Measurements from ENCODE around the gene PDE1C.

The PDE1C gene

GRCh38 chr7:31875424-31875823 lies 194.8 kb downstream of the PDE1C start:
- no peak overlapping the region for H3K4me3 ChIP-seq (ENCODE audit: severe bottlenecking)
- TF ChIP-seq, protein P1, sequence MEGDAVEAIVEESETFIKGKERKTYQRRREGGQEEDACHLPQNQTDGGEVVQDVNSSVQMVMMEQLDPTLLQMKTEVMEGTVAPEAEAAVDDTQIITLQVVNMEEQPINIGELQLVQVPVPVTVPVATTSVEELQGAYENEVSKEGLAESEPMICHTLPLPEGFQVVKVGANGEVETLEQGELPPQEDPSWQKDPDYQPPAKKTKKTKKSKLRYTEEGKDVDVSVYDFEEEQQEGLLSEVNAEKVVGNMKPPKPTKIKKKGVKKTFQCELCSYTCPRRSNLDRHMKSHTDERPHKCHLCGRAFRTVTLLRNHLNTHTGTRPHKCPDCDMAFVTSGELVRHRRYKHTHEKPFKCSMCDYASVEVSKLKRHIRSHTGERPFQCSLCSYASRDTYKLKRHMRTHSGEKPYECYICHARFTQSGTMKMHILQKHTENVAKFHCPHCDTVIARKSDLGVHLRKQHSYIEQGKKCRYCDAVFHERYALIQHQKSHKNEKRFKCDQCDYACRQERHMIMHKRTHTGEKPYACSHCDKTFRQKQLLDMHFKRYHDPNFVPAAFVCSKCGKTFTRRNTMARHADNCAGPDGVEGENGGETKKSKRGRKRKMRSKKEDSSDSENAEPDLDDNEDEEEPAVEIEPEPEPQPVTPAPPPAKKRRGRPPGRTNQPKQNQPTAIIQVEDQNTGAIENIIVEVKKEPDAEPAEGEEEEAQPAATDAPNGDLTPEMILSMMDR (IDR thresholded peaks at IDR 0.05; ENCODE audit: poor library complexity, severe bottlenecking): no peak
- peaks cover 3% of the 10 kb centered on the region for H3K4me1 ChIP-seq (ENCODE audit: insufficient read depth, poor library complexity, severe bottlenecking)
- H3K27me3 ChIP-seq (ENCODE audit: insufficient read depth, poor library complexity, severe bottlenecking): no peaks in the 10 kb centered on the region
- H3K9me3 ChIP-seq (ENCODE audit: severe bottlenecking): no peaks in the 10 kb centered on the region
- H3K36me3 ChIP-seq (ENCODE audit: low read depth): no peaks in the 10 kb centered on the region
- H3K27ac ChIP-seq (ENCODE audit: poor library complexity, severe bottlenecking): no peak overlapping the region
- no peak for ATAC-seq (ENCODE audit: low read depth)
- DNase-seq (ENCODE audit: low spot score): no peak

DNA sequence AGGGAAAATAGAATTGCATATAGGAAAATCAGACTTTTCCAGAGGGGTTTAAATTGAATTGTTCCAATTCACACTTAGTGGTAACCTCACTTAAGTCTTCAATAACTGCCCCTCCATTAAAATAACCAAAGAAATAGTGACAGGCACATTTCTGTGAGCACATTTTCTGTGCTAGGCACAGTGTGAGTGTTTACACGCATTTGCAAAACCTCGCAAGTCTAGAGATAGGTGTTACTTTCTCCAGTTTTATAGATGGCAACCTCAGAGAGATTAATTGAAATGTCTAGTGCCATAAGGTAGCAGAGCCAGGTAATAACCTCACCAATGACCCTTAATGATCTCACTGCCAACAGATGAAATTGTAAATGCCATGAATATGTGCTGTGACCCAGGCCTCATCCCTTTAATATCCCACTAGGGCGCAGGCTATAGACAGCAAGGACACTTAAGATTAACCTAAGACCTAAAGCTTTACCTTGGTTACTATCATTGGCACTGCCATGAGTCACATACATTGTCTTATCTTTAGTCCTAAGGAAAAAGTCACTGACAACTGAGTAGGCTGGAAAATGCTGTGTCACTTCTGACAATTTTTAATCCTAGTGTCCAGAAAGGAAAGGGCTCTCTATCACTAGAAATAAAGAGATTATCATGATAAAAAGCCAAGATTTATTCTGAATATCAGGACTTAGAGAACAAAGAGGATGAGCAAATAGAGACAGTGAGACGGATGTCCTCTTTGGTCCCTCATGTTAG lies 195.4 kb downstream of the PDE1C start:
- Histone ChIP-seq H3K4me1 (ENCODE audit: insufficient read depth, poor library complexity, severe bottlenecking) (peaks cover 3% of the 10 kb centered on the region), H3K27me3 (ENCODE audit: insufficient read depth, poor library complexity, severe bottlenecking) (no peaks in the 10 kb centered on the region), H3K27ac (ENCODE audit: poor library complexity, severe bottlenecking) (no peak overlapping the region), H3K4me3 (ENCODE audit: severe bottlenecking) (no peak overlapping the region), H3K9me3 (ENCODE audit: severe bottlenecking) (no peaks in the 10 kb centered on the region), H3K36me3 (ENCODE audit: low read depth) (no peaks in the 10 kb centered on the region)
- ATAC-seq (ENCODE audit: low read depth) (no peak), DNase-seq (ENCODE audit: low spot score) (no peak)
- TF ChIP-seq, protein P1 (IDR thresholded peaks at IDR 0.05; ENCODE audit: poor library complexity, severe bottlenecking): no peak

DNA sequence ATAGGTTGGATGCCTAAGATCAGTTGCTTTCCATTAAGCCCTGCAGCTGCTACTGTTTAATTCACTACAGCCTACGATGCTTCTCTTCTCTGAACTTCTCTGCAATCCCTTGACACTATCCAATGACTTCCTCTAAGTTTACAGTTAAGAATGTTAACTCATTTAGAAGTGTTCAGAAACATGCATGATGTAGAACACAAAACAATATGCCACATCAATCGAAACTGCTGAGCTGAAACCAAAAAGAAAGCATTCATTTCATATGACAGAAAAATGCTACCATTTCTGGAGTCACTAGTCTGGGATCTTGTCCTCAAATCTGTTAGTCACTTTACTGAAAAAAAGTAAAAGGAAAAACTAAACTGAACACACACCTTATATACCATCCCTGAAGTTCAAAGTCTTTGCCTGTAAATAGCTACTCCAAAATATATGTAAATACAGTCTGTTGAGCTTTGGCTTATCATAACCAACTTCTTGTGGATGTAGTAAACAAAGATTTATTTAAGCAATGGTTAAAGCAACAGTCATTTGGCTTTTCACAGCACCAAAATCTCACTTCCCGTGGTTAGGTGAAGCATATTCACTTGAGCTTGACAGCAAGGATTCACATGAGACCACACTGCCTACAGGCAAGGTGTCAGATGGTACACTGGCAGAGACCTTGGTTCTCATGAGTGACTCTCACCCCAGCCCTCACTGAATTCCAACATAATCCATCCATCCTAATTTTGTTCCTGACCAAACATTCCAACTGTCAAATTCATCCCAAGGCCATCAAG lies 196.2 kb downstream of the PDE1C start:
- Histone ChIP-seq H3K27me3 (ENCODE audit: insufficient read depth, poor library complexity, severe bottlenecking) (no peaks in the 10 kb centered on the region), H3K36me3 (ENCODE audit: low read depth) (no peaks in the 10 kb centered on the region), H3K9me3 (ENCODE audit: severe bottlenecking) (no peaks in the 10 kb centered on the region), H3K4me1 (ENCODE audit: insufficient read depth, poor library complexity, severe bottlenecking) (peaks cover 3% of the 10 kb centered on the region), H3K4me3 (ENCODE audit: severe bottlenecking) (no peak overlapping the region), H3K27ac (ENCODE audit: poor library complexity, severe bottlenecking) (no peak overlapping the region)
- no peak for ATAC-seq (ENCODE audit: low read depth)
- no peak for DNase-seq (ENCODE audit: low spot score)
- TF ChIP-seq, protein P1 (IDR thresholded peaks at IDR 0.05; ENCODE audit: poor library complexity, severe bottlenecking): no peak

- TF ChIP-seq, protein P1 (IDR thresholded peaks at IDR 0.05; ENCODE audit: poor library complexity, severe bottlenecking): no peak
- ATAC-seq (ENCODE audit: low read depth) (no peak), DNase-seq (ENCODE audit: low spot score) (no peak)
- H3K27me3 ChIP-seq (ENCODE audit: insufficient read depth, poor library complexity, severe bottlenecking): no peaks in the 10 kb centered on the region
- H3K4me3 ChIP-seq (ENCODE audit: severe bottlenecking): no peak overlapping the region
- H3K36me3 ChIP-seq (ENCODE audit: low read depth): no peaks in the 10 kb centered on the region
- no peaks in the 10 kb centered on the region for H3K9me3 ChIP-seq (ENCODE audit: severe bottlenecking)
- no peak overlapping the region for H3K27ac ChIP-seq (ENCODE audit: poor library complexity, severe bottlenecking)
- H3K4me1 ChIP-seq (ENCODE audit: insufficient read depth, poor library complexity, severe bottlenecking): peaks cover 3% of the 10 kb centered on the region
Observed at GRCh38 chr7:31872545-31873370, 197.4 kb downstream of the PDE1C start.

Measured in RWPE2 (cell line).